Effector memory CD4-positive, alpha-beta T cell (primary cell): ENCODE measurements around the gene CCDC27.

Source experiments
- DNase-seq, 3 donors: peaks; one replicate each; pipeline ENCODE4 v3.0.0-alpha.2; 2020
- H3K27ac ChIP-seq: 2 replicates; pipeline ENCODE4 v1.7.0; 2013; ENCODE audit warnings: mild to moderate bottlenecking, low read length, moderate library complexity; ENCODE audit not compliant: insufficient read depth, poor library complexity, severe bottlenecking
- H3K27me3 ChIP-seq: replicated peaks from 2 replicates; pipeline ENCODE4 v1.7.0; 2013; ENCODE audit warnings: mild to moderate bottlenecking, low read length; ENCODE audit not compliant: insufficient read depth, control insufficient read depth, poor library complexity, severe bottlenecking
- H3K36me3 ChIP-seq: 2 replicates; pipeline ENCODE4 v1.7.0; 2013; ENCODE audit warnings: mild to moderate bottlenecking, low read length, moderate library complexity; ENCODE audit not compliant: control insufficient read depth, insufficient read depth
- H3K4me1 ChIP-seq: 2 replicates; pipeline ENCODE4 v1.7.0; 2013; ENCODE audit warnings: low read length, mild to moderate bottlenecking; ENCODE audit not compliant: control insufficient read depth, insufficient read depth, poor library complexity, severe bottlenecking
- H3K4me3 ChIP-seq: 2 replicates; pipeline ENCODE4 v1.7.0; 2013; ENCODE audit warnings: low read length, low read depth, mild to moderate bottlenecking; ENCODE audit not compliant: insufficient read depth, poor library complexity, severe bottlenecking
- H3K9me3 ChIP-seq: 2 replicates; pipeline ENCODE4 v1.7.0; 2013; ENCODE audit warnings: mild to moderate bottlenecking, low read length, moderate library complexity; ENCODE audit not compliant: control insufficient read depth

The CCDC27 gene

DNA sequence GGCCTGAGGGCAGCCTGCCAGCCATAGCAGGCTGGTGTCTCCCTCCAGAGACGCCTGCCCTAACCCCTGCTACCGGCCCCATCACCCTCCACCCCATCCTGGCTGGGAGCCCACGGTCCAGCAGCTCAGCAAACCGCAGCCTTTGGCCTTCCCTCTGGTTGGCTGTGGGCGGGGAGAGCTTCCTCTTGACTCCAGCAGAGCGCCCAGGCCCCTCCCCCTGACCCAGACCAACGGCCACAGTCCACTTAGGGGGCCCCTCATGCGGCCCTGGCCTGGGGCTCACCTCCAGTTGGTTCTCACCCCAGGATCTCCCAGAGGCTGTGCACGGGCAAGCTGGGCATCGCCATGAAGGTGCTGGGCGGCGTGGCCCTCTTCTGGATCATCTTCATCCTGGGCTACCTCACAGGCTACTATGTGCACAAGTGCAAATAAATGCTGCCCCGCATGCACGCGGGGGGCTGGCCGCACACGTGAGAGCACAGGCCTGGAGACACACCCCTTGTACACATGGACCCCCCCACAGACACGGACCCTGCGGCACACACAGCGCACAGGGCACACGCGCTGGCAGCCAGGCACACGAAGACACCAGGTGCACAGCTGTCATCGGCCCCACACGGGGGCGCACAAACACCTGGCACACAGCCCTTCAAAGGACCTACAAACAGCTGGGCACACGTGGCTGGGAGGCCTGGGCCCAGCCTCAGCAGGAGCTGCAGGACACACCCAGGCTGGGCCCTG, 23.4 kb downstream of the CCDC27 start:
- Histone ChIP-seq H3K36me3 (peaks cover 12% of the 10 kb centered on the region), H3K9me3 (no peaks in the 10 kb centered on the region), H3K4me3 (no peak overlapping the region), H3K27ac (no peak overlapping the region), H3K4me1 (peaks cover 15% of the 10 kb centered on the region), H3K27me3 (no peaks in the 10 kb centered on the region)
- DNase-seq, result peak; percentile 11 to 29 (median 21)

- no peak for DNase-seq
- no peaks in the 10 kb centered on the region for H3K9me3 ChIP-seq
- peaks cover 19% of the 10 kb centered on the region for H3K36me3 ChIP-seq
- no peak overlapping the region for H3K27ac ChIP-seq
- peaks cover 13% of the 10 kb centered on the region for H3K4me1 ChIP-seq
- no peak overlapping the region for H3K4me3 ChIP-seq
- no peaks in the 10 kb centered on the region for H3K27me3 ChIP-seq
Measured at GRCh38 chr1:3776231-3776961, 24.1 kb downstream of the CCDC27 start.

DNA sequence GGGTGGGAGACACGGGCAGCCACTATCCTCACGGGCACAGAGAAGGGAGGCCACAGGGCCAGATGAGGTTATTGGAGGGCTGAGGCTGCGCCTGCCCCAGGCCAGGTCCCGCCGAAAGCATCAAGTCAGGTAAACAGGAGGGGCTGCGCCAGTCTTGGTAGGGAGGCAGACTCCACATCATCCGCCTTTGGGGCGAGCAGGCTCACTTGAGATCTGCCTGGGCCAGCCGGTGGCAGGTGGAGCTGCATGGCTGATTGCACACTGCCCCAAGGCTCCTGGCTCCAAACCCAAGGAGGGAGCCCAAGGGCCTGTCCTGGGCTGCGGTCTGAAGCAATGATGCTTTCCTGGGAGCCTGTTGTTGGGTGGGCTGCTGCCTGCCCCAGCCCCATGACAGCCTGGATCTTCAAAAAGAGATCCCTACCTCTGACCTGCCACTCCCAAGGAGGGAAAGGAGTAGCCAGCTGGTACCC, 24.9 kb downstream of the CCDC27 start:
- Histone ChIP-seq H3K9me3 (no peaks in the 10 kb centered on the region), H3K4me1 (peaks cover 5% of the 10 kb centered on the region), H3K27ac (no peak overlapping the region), H3K36me3 (peaks cover 26% of the 10 kb centered on the region), H3K27me3 (no peaks in the 10 kb centered on the region), H3K4me3 (no peak overlapping the region)
- DNase-seq, result no peak

- peaks cover 2% of the 10 kb centered on the region for H3K4me1 ChIP-seq
- no peak overlapping the region for H3K4me3 ChIP-seq
- no peaks in the 10 kb centered on the region for H3K27me3 ChIP-seq
- no peak for DNase-seq
- no peaks in the 10 kb centered on the region for H3K9me3 ChIP-seq
- no peak overlapping the region for H3K27ac ChIP-seq
- H3K36me3 ChIP-seq, result peaks cover 34% of the 10 kb centered on the region
Measured at GRCh38 chr1:3777647-3778589, 25.7 kb downstream of the CCDC27 start.

- Histone ChIP-seq H3K36me3 (peaks cover 39% of the 10 kb centered on the region), H3K27me3 (no peaks in the 10 kb centered on the region), H3K27ac (no peak overlapping the region), H3K4me3 (no peak overlapping the region), H3K9me3 (no peaks in the 10 kb centered on the region), H3K4me1 (no peaks in the 10 kb centered on the region)
- no peak for DNase-seq
Measured at GRCh38 chr1:3778590-3779264, 26.5 kb downstream of the CCDC27 start.

- peaks cover 46% of the 10 kb centered on the region for H3K36me3 ChIP-seq
- no peak overlapping the region for H3K27ac ChIP-seq
- no peaks in the 10 kb centered on the region for H3K4me1 ChIP-seq
- no peaks in the 10 kb centered on the region for H3K9me3 ChIP-seq
- no peak overlapping the region for H3K4me3 ChIP-seq
- no peaks in the 10 kb centered on the region for H3K27me3 ChIP-seq
- DNase-seq, result no peak
Measured at GRCh38 chr1:3779265-3779911, 27.1 kb downstream of the CCDC27 start.

DNA sequence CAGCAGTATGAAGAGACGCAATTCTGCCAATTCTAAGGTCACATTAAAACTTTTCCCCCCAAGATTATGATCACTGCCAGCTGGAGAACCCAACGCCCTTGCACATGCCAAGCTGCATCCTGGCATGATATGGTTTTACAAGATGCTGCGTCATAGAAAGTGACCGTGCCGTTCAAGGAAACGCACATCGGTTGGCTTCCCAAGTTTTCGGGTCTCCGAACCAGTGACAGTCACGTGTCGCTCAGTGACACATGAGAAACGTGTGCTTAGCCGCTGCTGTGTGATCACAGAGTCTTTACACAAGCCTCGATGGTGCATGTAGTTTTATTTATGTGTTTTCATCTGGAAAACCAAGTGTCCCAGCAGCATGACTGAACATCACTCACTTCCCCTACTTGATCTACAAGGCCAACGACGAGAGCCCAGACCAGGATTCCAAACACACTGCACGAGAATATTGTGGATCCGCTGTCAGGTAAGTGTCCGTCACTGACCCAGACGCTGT, 27.7 kb downstream of the CCDC27 start:
- Histone ChIP-seq H3K27me3 (no peaks in the 10 kb centered on the region), H3K36me3 (peaks cover 51% of the 10 kb centered on the region), H3K9me3 (no peaks in the 10 kb centered on the region), H3K27ac (no peak overlapping the region), H3K4me1 (no peaks in the 10 kb centered on the region), H3K4me3 (no peak overlapping the region)
- no peak for DNase-seq

GRCh38 chr1:3780901-3781300, 28.7 kb downstream of the CCDC27 start:
- Histone ChIP-seq H3K27me3 (no peaks in the 10 kb centered on the region), H3K4me1 (no peaks in the 10 kb centered on the region), H3K9me3 (no peaks in the 10 kb centered on the region), H3K36me3 (peaks cover 60% of the 10 kb centered on the region), H3K4me3 (no peak overlapping the region), H3K27ac (no peak overlapping the region)
- no peak for DNase-seq
